ENCODE measurements around the gene TMEM63C. TPM values are rescaled to one million over a fixed set of nuclear protein-coding genes. Genes with fewer than 3 reads are reported as not detected.

TMEM63C gene
- total RNA-seq, 4 donors from 2014 or later, result 0.08 to 0.13 (median 0.10) TPM; not detected in 1

- Histone ChIP-seq H3K36me3 (no peaks in the 10 kb centered on the region), H3K9me3 (peaks cover 0 to 17% (median 0%) of the 10 kb centered on the region in 3 donors), H3K4me1 (peaks cover 0 to 12% (median 0%) of the 10 kb centered on the region in 3 donors), H3K27ac (no peak overlapping the region), H3K4me3 (no peak overlapping the region), H3K27me3 (peaks cover 59% of the 10 kb centered on the region)
- TF ChIP-seq POLR2AphosphoS5 (IDR thresholded peaks at IDR 0.05), result no peak
- no peak for TF ChIP-seq EP300 (IDR thresholded peaks at IDR 0.05)
- no peak for TF ChIP-seq CTCF (IDR thresholded peaks at IDR 0.05)
- no peak for TF ChIP-seq POLR2A (IDR thresholded peaks at IDR 0.05)
- no peak for ATAC-seq
- WGBS, 2 donors (ENCODE audit: low coverage in 1 of 2), result no CpG with 5 or more reads among the region's 8 CpGs
Measured at GRCh38 chr14:77266336-77266735, 84.7 kb downstream of the TMEM63C start.

GRCh38 chr14:77267937-77268699 is 86.5 kb downstream of the TMEM63C start:
- H3K27me3 ChIP-seq, result peaks cover 72% of the 10 kb centered on the region
- TF ChIP-seq POLR2A (IDR thresholded peaks at IDR 0.05) (no peak), POLR2AphosphoS5 (IDR thresholded peaks at IDR 0.05) (no peak), CTCF (IDR thresholded peaks at IDR 0.05) (no peak)
- H3K4me1 ChIP-seq, result peaks cover 0 to 12% (median 0%) of the 10 kb centered on the region in 3 donors
- H3K27ac ChIP-seq, result no peak overlapping the region
- H3K4me3 ChIP-seq, result no peak overlapping the region
- WGBS, 2 donors (ENCODE audit: low coverage in 1 of 2), result 89 to 94% methylated on average over 2 to 4 of the region's 5 CpGs
- H3K9me3 ChIP-seq, result peaks cover 0 to 17% (median 0%) of the 10 kb centered on the region in 3 donors
- no peak for ATAC-seq
- no peaks in the 10 kb centered on the region for H3K36me3 ChIP-seq

GRCh38 chr14:77268989-77269600 is 87.5 kb downstream of the TMEM63C start:
- WGBS, 2 donors (ENCODE audit: low coverage in 1 of 2), result 44% methylated on average over 1 of the region's 8 CpGs; no CpG with 5 or more reads in 1 of the 2 donors
- H3K27me3 ChIP-seq, result peaks cover 81% of the 10 kb centered on the region

GRCh38 chr14:77270361-77271112 is 88.9 kb downstream of the TMEM63C start:
- Histone ChIP-seq H3K27ac (no peak overlapping the region), H3K36me3 (peaks cover 0 to 11% of the 10 kb centered on the region in 2 donors), H3K4me1 (peaks cover 0 to 12% (median 0%) of the 10 kb centered on the region in 3 donors), H3K4me3 (no peak overlapping the region), H3K9me3 (peaks cover 0 to 31% (median 0%) of the 10 kb centered on the region in 3 donors), H3K27me3 (peaks cover 83% of the 10 kb centered on the region)
- 2% methylated on average over 12 of the region's 84 CpGs; no CpG with 5 or more reads in 1 of the 2 donors for WGBS, 2 donors (ENCODE audit: low coverage in 1 of 2)
- ATAC-seq, result no peak
- TF ChIP-seq POLR2A (IDR thresholded peaks at IDR 0.05) (no peak), POLR2AphosphoS5 (IDR thresholded peaks at IDR 0.05) (no peak), EP300 (IDR thresholded peaks at IDR 0.05) (no peak), CTCF (IDR thresholded peaks at IDR 0.05) (no peak)

More at GRCh38 chr14:77268989-77269600, 87.5 kb downstream of the TMEM63C start:
- Histone ChIP-seq H3K4me1 (peaks cover 0 to 12% (median 0%) of the 10 kb centered on the region in 3 donors), H3K4me3 (no peak overlapping the region), H3K27ac (no peak overlapping the region), H3K9me3 (peaks cover 0 to 25% (median 0%) of the 10 kb centered on the region in 3 donors), H3K36me3 (no peaks in the 10 kb centered on the region)
- ATAC-seq, result no peak
- no peak for TF ChIP-seq CTCF (IDR thresholded peaks at IDR 0.05)
- no peak for TF ChIP-seq POLR2AphosphoS5 (IDR thresholded peaks at IDR 0.05)
- no peak for TF ChIP-seq EP300 (IDR thresholded peaks at IDR 0.05)
- no peak for TF ChIP-seq POLR2A (IDR thresholded peaks at IDR 0.05)
